IMR-90 (cell line): Measurements from ENCODE around the gene MRGPRD. TPM values are rescaled to one million over a fixed set of nuclear protein-coding genes. Genes with fewer than 3 reads are reported as not detected.

Source experiments
- ATAC-seq: fragments of 200-7000 bp; cut with Tn5 transposase; 2 replicates; pipeline ENCODE4 v1.9.1; 2020; ENCODE audit warnings: low read depth, mild to moderate bottlenecking, moderate library complexity
- BruUV-seq: library from RNA; stranded (reverse); fragments of 400-500 nt; replicated peaks from 2 replicates; lab custom pipeline; 2021; lab: Mats Ljungman, UMichigan
- CTCF ChIA-PET: fragments of 300-600 bp; formaldehyde crosslinking; extraction: SDS; loops from one replicate; lab custom pipeline; 2021; ENCODE audit warnings: antibody characterized with exemption; lab: Yijun Ruan, JAX
- POLR2A ChIA-PET: fragments of 300-600 bp; sonication (Branson Sonifier 250); formaldehyde crosslinking; loops from one replicate; lab custom pipeline; 2022; ENCODE audit warnings: antibody characterized with exemption; ENCODE audit not compliant: unreplicated experiment; lab: Charles Lee
- DNase-seq: peaks from one replicate; pipeline ENCODE4 v3.0.0; 2013
- H2AFZ ChIP-seq: replicated peaks from 2 replicates; pipeline ENCODE3; 2013; ENCODE audit warnings: low read length, mild to moderate bottlenecking; ENCODE audit not compliant: poor library complexity
- H2AK5ac ChIP-seq: 2 replicates; pipeline ENCODE4 v1.6.1; 2013; ENCODE audit warnings: low read depth, low read length, inconsistent platforms
- H2AK9ac ChIP-seq: replicated peaks from 2 replicates; pipeline ENCODE3; 2013; ENCODE audit warnings: mild to moderate bottlenecking, low read depth, low read length, moderate library complexity; ENCODE audit not compliant: poor library complexity
- H2BK120ac ChIP-seq: 2 replicates; pipeline ENCODE4 v1.6.1; 2013; ENCODE audit warnings: low read depth, low read length, inconsistent platforms
- H2BK15ac ChIP-seq: 3 replicates; pipeline ENCODE4 v1.6.1; 2013; ENCODE audit warnings: low read depth, low read length, inconsistent platforms
- H2BK20ac ChIP-seq: 2 replicates; pipeline ENCODE4 v1.6.1; 2013; ENCODE audit warnings: low read depth, mild to moderate bottlenecking, inconsistent platforms, low read length, moderate library complexity
- H2BK5ac ChIP-seq: 2 replicates; pipeline ENCODE4 v1.6.1; 2013; ENCODE audit warnings: mild to moderate bottlenecking, low read depth, low read length, inconsistent platforms; ENCODE audit not compliant: poor library complexity, severe bottlenecking
- H3K14ac ChIP-seq: replicated peaks from 2 replicates; pipeline ENCODE4 v1.6.1; 2013; ENCODE audit warnings: low read depth, low read length, inconsistent platforms
- H3K18ac ChIP-seq: 2 replicates; pipeline ENCODE4 v1.6.1; 2013; ENCODE audit warnings: low read depth, low read length, control low read depth
- H3K23ac ChIP-seq: 2 replicates; pipeline ENCODE4 v1.6.1; 2013; ENCODE audit warnings: low read depth, low read length, inconsistent platforms
- H3K27ac ChIP-seq: 2 replicates; pipeline ENCODE4 v1.5.1; 2013; ENCODE audit warnings: mild to moderate bottlenecking, control low read depth, low read length; ENCODE audit not compliant: insufficient read depth
- H3K27me3 ChIP-seq: 2 replicates; pipeline ENCODE4 v1.6.1; 2013; ENCODE audit warnings: low read length; ENCODE audit not compliant: control insufficient read depth, insufficient read depth
- H3K36me3 ChIP-seq: 2 replicates; pipeline ENCODE4 v1.6.1; 2013; ENCODE audit warnings: low read length, mixed read lengths; ENCODE audit not compliant: control insufficient read depth, insufficient read depth
- H3K4ac ChIP-seq: 2 replicates; pipeline ENCODE4 v1.6.1; 2013; ENCODE audit warnings: low read depth, low read length, inconsistent platforms
- H3K4me1 ChIP-seq: 2 replicates; pipeline ENCODE4 v1.6.1; 2013; ENCODE audit warnings: low read length, mixed read lengths; ENCODE audit not compliant: control insufficient read depth, insufficient read depth
- H3K4me2 ChIP-seq: 2 replicates; pipeline ENCODE4 v1.6.1; 2013; ENCODE audit warnings: low read depth, mild to moderate bottlenecking, control low read depth, low read length, moderate library complexity
- H3K4me3 ChIP-seq: 2 replicates; pipeline ENCODE4 v1.5.1; 2013; ENCODE audit warnings: low read depth, mild to moderate bottlenecking, control low read depth, low read length, moderate library complexity; ENCODE audit not compliant: insufficient read depth
- H3K56ac ChIP-seq: 2 replicates; pipeline ENCODE4 v1.6.1; 2013; ENCODE audit warnings: low read length, inconsistent platforms; ENCODE audit not compliant: insufficient read depth; ENCODE audit errors: extremely low read depth
- H3K79me1 ChIP-seq, 2 experiments: 2 replicates each; pipeline ENCODE4 v1.6.1; 2013; ENCODE audit warnings: low read length in 2 of 2, inconsistent platforms in 1 of 2, low read depth in 1 of 2
- H3K9ac ChIP-seq: 2 replicates; pipeline ENCODE4 v1.6.1; 2013; ENCODE audit warnings: low read depth, low read length, control low read depth
- H3K9me1 ChIP-seq: 2 replicates; pipeline ENCODE4 v1.6.1; 2013; ENCODE audit warnings: low read length, inconsistent platforms; ENCODE audit not compliant: insufficient read depth
- H3K9me3 ChIP-seq: 2 replicates; pipeline ENCODE4 v1.6.1; 2013; ENCODE audit warnings: low read length; ENCODE audit not compliant: control insufficient read depth, insufficient read depth
- H4K20me1 ChIP-seq: 2 replicates; pipeline ENCODE4 v1.6.1; 2013; ENCODE audit warnings: low read length, inconsistent platforms; ENCODE audit not compliant: insufficient read depth
- H4K5ac ChIP-seq: 2 replicates; pipeline ENCODE4 v1.6.1; 2013; ENCODE audit warnings: mild to moderate bottlenecking, low read depth, low read length, control low read depth
- H4K8ac ChIP-seq, 2 experiments: 2 replicates each; pipeline ENCODE4 v1.6.1; 2013; ENCODE audit warnings: low read depth in 2 of 2, low read length in 2 of 2, control low read depth in 1 of 2, inconsistent platforms in 1 of 2
- H4K91ac ChIP-seq: 2 replicates; pipeline ENCODE4 v1.6.1; 2013; ENCODE audit warnings: low read depth, low read length, inconsistent platforms; ENCODE audit not compliant: insufficient read depth
- BHLHE40 ChIP-seq: fragments of 150-350 bp; IDR thresholded peaks from 2 replicates; pipeline ENCODE4 v1.6.1; 2016; ENCODE audit warnings: mild to moderate bottlenecking, low read depth, low read length
- CEBPB ChIP-seq: IDR thresholded peaks from 2 replicates; pipeline ENCODE4 v1.6.1; 2012; ENCODE audit warnings: low read depth, low read length, improper control_type of control experiment
- CHD1 ChIP-seq: IDR thresholded peaks from 2 replicates; pipeline ENCODE4 v1.6.1; 2012; ENCODE audit warnings: low read depth, low read length, improper control_type of control experiment
- FOS ChIP-seq: fragments of 150-350 bp; IDR thresholded peaks from 2 replicates; pipeline ENCODE4 v1.6.1; 2016; ENCODE audit warnings: low read depth, low read length
- MAFK ChIP-seq: IDR thresholded peaks from 2 replicates; pipeline ENCODE4 v1.6.1; 2012; ENCODE audit warnings: low read depth, low read length, improper control_type of control experiment
- MAZ ChIP-seq: IDR thresholded peaks from 2 replicates; pipeline ENCODE4 v1.6.1; 2012; ENCODE audit warnings: low read depth, mild to moderate bottlenecking, low read length, improper control_type of control experiment, moderate library complexity, borderline replicate concordance
- MXI1 ChIP-seq: IDR thresholded peaks from 2 replicates; pipeline ENCODE4 v1.6.1; 2012; ENCODE audit warnings: low read depth, mild to moderate bottlenecking, low read length, moderate library complexity, borderline replicate concordance
- NFE2L2 ChIP-seq: fragments of 150-350 bp; IDR thresholded peaks from 2 replicates; pipeline ENCODE4 v1.6.1; 2016; ENCODE audit warnings: low read depth, mild to moderate bottlenecking, low read length
- POLR2A ChIP-seq: IDR thresholded peaks from 2 replicates; pipeline ENCODE4 v1.6.1; 2012; ENCODE audit warnings: mild to moderate bottlenecking, low read depth, low read length
- RAD21 ChIP-seq: IDR thresholded peaks from 2 replicates; pipeline ENCODE4 v1.6.1; 2012; ENCODE audit warnings: low read length, improper control_type of control experiment
- RCOR1 ChIP-seq: IDR thresholded peaks from 2 replicates; pipeline ENCODE4 v1.6.1; 2012; ENCODE audit warnings: mild to moderate bottlenecking, low read length, improper control_type of control experiment; ENCODE audit not compliant: insufficient replicate concordance
- RFX5 ChIP-seq: IDR thresholded peaks from 2 replicates; pipeline ENCODE4 v1.8.0; 2012; ENCODE audit warnings: low read depth, mild to moderate bottlenecking, low read length, moderate library complexity
- SMC3 ChIP-seq: fragments of 150-350 bp; IDR thresholded peaks from 2 replicates; pipeline ENCODE4 v1.6.1; 2016; ENCODE audit warnings: low read depth, mild to moderate bottlenecking, antibody characterized with exemption, low read length, moderate library complexity
- WGBS, 2 experiments: methylation state at CpG; one replicate each; pipeline versions ENCODE4 v1.1.5 to v1.1.7; 2013; ENCODE audit warnings: missing lambda C conversion rate in 2 of 2; ENCODE audit not compliant: insufficient read length in 1 of 2; ENCODE audit errors: extremely low coverage in 2 of 2; 5-methylcytosine and 5-hydroxymethylcytosine counted together
- dilution Hi-C: fragments of 300-500 bp; cut with HindIII; formaldehyde crosslinking; loops from one replicate; pipeline ENCODE4 v1.14.3; 2018; ENCODE audit warnings: low sequenced_read_pairs; ENCODE audit not compliant: unreplicated experiment
- in situ Hi-C: fragments of 300-500 bp; cut with MboI; formaldehyde crosslinking; loops from 3 replicates; pipeline ENCODE4 v1.14.3; 2019; ENCODE audit warnings: low sequenced_read_pairs, inconsistent platforms, mixed read lengths
- intact Hi-C: fragments of 100-400 bp; cut with micrococcal nuclease; formaldehyde crosslinking; loops from 2 replicates; pipeline ENCODE4 v1.10.0; 2022
- polyA plus RNA-seq, 3 experiments: library from polyadenylated mRNA; depleted of rRNA; stranded (reverse); fragments of >200 nt; gene quantifications; 2 replicates each; pipeline ENCODE4 v1.2.3, GENCODE V29; 2012; ENCODE audit warnings: low replicate concordance in 1 of 3
- total RNA-seq: library from RNA; depleted of rRNA; stranded (reverse); fragments of >200 nt; gene quantifications from 2 replicates; pipeline ENCODE4 v1.2.3, GENCODE V29; 2012
- TF ChIP-seq, protein P1 (sequence below): fragments of 150-350 bp; IDR thresholded peaks from 2 replicates; pipeline ENCODE4 v1.6.1; 2016; ENCODE audit warnings: low read depth, mild to moderate bottlenecking, low read length, moderate library complexity, borderline replicate concordance
- TF ChIP-seq, protein P2 (sequence below): conservative IDR thresholded peaks from 2 replicates; pipeline ENCODE4 v1.5.1; 2012; ENCODE audit warnings: mild to moderate bottlenecking, low read depth, low read length, improper control_type of control experiment
- TF ChIP-seq, protein P3 (sequence below): fragments of 150-350 bp; IDR thresholded peaks from 2 replicates; pipeline ENCODE4 v1.6.1; 2017; ENCODE audit warnings: mild to moderate bottlenecking, antibody characterized with exemption, low read length, low read depth

The MRGPRD gene
- total and polyA plus RNA-seq, 2 of the 4 experiments (the other 2 are of a cell fraction) = not detected

DNA sequence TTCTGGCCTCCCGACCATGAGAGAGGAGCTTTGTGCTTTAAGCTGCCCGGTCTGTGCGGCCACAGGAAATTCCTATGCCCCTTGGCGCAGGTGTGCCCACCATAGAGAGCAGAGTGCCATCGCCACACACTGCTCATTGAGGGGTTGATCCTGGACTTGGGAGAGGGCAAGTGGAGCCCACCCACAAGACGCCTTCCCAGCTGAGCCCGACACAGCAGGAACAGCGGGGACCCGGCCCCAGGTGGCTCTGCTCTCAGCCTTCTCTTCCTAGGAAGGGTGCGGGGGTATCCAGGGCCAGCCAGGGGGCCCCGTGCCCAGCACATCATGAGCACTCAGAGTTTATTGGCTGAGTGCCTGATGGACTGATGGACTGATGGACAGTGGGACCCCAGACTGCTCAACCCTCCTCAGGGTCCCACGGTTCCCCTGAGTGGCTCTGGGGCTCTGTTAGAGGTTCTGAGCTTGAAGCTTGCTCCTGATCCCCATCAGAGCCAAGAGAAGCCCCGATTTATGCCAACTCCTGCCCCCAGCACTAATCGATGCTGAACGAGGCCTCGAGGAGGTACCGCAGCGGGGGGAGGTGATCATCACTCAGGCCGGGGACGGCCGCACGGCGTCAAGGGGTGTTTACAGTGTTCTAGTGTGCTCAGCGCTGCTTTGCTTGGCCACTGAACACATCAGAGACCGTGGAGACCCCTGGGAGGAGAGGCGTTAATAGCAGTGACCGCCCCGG is 13.5 kb upstream of the MRGPRD start:
- H2AK5ac ChIP-seq = no peak overlapping the region
- dilution Hi-C loops (no loop called here), intact Hi-C loops (no loop called here), in situ Hi-C loops (no loop called here)
- no peaks in the 10 kb centered on the region for H3K79me1 ChIP-seq
- 52% methylated on average over 5 of the region's 28 CpGs; no CpG with 5 or more reads in 1 of the 2 experiments for WGBS, 2 experiments
- peaks cover 6% of the 10 kb centered on the region; the same call in 1 of the 2 replicates for H3K4me1 ChIP-seq
- no peak overlapping the region for H4K5ac ChIP-seq
- no peak overlapping the region; the same call in 1 of the 2 replicates for H3K23ac ChIP-seq
- POLR2A ChIA-PET = no interaction called here
- H3K9ac ChIP-seq = no peak overlapping the region
- DNase-seq (no peak), ATAC-seq (no peak)
- H2AFZ ChIP-seq = no peak overlapping the region
- no peaks in the 10 kb centered on the region; the same call in 1 of the 2 replicates for H3K9me1 ChIP-seq
- no peak overlapping the region for H3K14ac ChIP-seq
- H3K4me3 ChIP-seq = no peak overlapping the region
- no peak overlapping the region for H3K56ac ChIP-seq
- H4K20me1 ChIP-seq = no peaks in the 10 kb centered on the region
- H3K4ac ChIP-seq = no peak overlapping the region
- no peaks in the 10 kb centered on the region for H3K9me3 ChIP-seq
- TF ChIP-seq RAD21 (no peak), RFX5 (no peak), CEBPB (no peak), CHD1 (no peak), BHLHE40 (no peak), NFE2L2 (no peak), MAZ (no peak), FOS (no peak), SMC3 (no peak), POLR2A (no peak), MXI1 (no peak), MAFK (no peak), RCOR1 (no peak)
- TF ChIP-seq, protein P1, sequence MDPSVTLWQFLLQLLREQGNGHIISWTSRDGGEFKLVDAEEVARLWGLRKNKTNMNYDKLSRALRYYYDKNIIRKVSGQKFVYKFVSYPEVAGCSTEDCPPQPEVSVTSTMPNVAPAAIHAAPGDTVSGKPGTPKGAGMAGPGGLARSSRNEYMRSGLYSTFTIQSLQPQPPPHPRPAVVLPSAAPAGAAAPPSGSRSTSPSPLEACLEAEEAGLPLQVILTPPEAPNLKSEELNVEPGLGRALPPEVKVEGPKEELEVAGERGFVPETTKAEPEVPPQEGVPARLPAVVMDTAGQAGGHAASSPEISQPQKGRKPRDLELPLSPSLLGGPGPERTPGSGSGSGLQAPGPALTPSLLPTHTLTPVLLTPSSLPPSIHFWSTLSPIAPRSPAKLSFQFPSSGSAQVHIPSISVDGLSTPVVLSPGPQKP = no peak
- TF ChIP-seq, protein P2, sequence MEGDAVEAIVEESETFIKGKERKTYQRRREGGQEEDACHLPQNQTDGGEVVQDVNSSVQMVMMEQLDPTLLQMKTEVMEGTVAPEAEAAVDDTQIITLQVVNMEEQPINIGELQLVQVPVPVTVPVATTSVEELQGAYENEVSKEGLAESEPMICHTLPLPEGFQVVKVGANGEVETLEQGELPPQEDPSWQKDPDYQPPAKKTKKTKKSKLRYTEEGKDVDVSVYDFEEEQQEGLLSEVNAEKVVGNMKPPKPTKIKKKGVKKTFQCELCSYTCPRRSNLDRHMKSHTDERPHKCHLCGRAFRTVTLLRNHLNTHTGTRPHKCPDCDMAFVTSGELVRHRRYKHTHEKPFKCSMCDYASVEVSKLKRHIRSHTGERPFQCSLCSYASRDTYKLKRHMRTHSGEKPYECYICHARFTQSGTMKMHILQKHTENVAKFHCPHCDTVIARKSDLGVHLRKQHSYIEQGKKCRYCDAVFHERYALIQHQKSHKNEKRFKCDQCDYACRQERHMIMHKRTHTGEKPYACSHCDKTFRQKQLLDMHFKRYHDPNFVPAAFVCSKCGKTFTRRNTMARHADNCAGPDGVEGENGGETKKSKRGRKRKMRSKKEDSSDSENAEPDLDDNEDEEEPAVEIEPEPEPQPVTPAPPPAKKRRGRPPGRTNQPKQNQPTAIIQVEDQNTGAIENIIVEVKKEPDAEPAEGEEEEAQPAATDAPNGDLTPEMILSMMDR = no peak
- TF ChIP-seq, protein P3, sequence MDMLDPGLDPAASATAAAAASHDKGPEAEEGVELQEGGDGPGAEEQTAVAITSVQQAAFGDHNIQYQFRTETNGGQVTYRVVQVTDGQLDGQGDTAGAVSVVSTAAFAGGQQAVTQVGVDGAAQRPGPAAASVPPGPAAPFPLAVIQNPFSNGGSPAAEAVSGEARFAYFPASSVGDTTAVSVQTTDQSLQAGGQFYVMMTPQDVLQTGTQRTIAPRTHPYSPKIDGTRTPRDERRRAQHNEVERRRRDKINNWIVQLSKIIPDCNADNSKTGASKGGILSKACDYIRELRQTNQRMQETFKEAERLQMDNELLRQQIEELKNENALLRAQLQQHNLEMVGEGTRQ = no peak
- H3K27ac ChIP-seq = no peak overlapping the region
- H4K91ac ChIP-seq = no peak overlapping the region
- no TSS peak for BruUV-seq
- no peak overlapping the region for H2AK9ac ChIP-seq
- H2BK15ac ChIP-seq = no peak overlapping the region
- H4K8ac ChIP-seq = no peak overlapping the region
- no peak overlapping the region for H2BK20ac ChIP-seq
- CTCF ChIA-PET = no interaction called here
- H3K18ac ChIP-seq = no peak overlapping the region
- H3K4me2 ChIP-seq = no peak overlapping the region
- H2BK5ac ChIP-seq = no peak overlapping the region
- peaks cover 33% of the 10 kb centered on the region for H3K27me3 ChIP-seq
- H2BK120ac ChIP-seq = no peak overlapping the region
- no peaks in the 10 kb centered on the region for H3K36me3 ChIP-seq
